Left forelimb (tissue), 1 donor: ENCODE data around the gene GRIN3A.
"Not testable (repeated sequence)": the region's sequence is repeated elsewhere in the genome, so short reads cannot be mapped to it uniquely, and the experiment has no call there.

ENCODE experiments used
- DNase-seq: peaks from one replicate; pipeline ENCODE4 v3.0.0-alpha.2; 2018; ENCODE audit warnings: low spot score

The GRIN3A gene

DNA sequence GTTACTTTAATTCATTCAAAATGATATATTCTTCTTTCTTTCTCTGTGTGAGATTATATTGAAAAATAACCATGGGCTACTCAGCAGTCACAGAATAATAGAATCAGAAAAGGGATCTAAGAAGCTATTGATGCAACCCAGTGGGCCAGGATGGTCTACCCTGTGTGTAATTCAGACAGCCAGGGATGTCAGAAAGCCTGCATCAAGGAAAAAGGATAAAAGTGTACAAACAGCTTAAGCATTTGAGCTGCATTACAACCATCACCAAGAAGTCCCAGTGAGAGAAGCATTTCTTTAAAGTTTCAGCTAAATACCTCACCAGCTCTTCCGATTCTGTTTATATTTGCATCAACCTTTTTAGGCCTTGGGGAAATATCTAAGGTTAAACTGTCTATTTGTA is 105.8 kb downstream of the GRIN3A start:
- no peak for DNase-seq

DNA sequence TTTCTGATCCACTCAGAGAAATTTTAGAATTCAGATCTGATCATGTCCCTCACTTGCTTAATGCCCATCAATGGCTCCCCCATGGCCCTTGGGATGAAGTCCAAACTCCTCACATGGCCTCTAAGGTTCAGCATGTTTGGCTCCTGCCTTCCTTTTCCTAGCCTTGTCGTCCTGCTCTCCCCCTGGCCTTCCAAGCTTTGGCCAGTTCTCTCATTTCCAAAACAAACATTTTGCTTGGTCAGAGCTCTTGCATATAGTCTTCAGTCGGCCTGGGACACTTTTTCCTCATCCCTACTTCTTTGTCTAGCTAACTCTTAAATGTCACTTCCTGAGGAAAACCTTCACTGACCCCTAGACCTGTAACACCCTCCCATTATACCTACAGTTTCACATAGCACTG is 106.6 kb downstream of the GRIN3A start:
- no peak for DNase-seq

DNA sequence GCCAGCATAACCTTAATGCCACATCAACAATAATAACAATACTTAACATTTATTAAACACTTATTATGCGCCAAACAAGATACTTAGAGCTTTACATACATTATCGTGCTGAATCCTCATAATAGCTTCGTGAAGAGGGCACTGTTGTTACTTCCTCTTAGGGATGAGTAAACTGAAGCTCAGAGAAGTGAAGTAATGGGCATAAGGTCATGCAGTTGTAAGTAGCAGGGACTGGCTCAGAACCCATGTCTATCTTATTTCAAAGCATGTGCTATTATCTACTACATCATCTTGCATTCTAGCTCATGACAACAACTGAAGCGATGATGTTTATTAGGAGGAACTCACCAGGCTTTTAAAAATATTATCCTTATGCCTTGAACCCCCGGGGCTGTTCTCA is 108.8 kb downstream of the GRIN3A start:
- DNase-seq = no peak

DNA sequence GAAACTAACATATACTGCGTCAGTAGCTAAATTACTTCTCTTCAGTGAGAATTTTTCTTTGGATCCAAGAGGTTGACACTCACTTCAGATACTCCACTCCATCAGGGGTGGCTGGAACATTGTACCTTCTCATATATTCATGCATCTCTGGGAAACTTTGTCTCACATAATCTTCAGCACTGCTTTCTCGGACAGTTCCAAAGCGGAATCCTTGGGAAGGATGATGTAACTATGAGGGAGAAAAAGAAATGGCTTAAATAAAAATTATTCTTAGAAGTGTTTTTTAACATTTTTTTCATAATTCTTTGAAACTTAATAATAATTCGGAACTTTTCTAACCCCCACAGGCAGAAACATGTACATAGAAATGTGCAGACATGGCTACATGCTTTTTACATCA is 110.3 kb downstream of the GRIN3A start:
- DNase-seq = no peak

DNA sequence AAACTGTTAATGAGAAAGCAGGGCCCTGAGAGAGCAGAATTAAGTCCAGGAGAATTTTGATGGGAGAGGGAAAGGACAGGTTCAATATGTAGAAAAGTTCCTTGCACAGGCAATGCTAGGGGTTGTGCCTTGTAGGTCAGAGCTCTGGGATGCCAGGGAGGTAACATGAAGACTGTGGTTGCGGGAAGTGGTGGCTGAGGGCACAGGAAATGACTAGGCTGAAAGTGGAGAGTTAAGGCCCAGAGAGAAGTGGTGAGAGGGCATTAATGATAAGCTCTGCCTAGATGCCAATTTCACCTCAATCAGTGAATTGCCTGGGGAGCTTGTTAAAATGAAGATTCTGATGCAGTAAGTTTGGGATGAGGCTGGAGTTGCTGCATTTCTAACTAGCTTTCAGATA is 112.2 kb downstream of the GRIN3A start:
- DNase-seq = no peak

DNA sequence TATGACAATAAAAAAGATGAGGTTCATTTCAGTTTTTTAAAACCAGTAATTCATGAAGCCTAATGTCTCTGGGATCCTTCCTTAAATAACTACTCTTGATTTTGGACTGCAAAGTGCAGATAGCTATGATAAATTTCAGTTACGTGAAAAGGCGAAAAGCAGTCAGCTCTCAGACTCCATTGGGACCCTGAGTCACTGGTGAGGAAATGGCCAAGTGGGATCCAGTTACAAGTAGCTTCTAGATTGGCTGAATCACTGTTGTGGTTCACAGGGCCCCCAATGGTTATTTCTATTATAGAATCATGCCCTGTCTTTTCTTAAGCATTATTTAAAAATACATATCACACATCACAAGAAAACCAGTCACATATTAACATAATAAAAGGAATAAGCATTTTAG is 112.6 kb downstream of the GRIN3A start:
- no peak for DNase-seq

DNA sequence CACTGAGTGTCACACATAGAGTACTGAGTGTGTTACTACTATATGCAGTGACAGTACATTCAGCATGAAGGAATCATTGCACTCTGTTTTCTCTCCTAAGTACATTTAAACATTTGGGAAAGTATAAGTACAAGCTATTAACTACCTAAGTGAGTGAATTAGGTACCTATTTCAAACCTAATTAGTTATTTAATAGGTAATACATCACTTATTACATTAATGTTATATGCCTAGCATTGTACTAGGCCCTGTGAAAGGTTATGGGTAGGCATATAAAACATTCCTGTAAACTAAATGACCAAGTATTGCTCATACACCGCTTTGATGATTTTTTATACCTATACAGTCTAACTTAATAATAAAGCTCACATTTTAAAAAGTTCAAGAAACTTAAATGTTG is 118.0 kb downstream of the GRIN3A start:
- DNase-seq = no peak

DNA sequence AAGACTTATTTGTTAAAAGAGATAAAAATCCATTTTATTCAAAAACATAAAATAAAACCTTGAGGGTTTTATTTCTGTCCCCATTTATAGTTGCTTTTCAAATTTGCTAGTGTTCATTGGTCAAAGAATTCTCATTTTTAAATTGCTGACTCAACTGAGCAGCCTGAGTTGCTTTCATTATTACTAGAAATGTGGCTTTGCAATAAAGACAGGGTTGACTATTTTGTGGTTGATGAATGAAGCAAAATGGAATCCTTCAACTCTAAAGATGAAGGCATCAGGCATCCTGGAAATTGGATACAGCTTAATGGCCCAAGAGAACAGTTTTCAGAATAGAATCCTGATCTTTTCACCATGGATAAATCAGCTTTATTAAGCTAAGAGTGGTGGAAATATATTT is 119.7 kb downstream of the GRIN3A start:
- DNase-seq = no peak

DNA sequence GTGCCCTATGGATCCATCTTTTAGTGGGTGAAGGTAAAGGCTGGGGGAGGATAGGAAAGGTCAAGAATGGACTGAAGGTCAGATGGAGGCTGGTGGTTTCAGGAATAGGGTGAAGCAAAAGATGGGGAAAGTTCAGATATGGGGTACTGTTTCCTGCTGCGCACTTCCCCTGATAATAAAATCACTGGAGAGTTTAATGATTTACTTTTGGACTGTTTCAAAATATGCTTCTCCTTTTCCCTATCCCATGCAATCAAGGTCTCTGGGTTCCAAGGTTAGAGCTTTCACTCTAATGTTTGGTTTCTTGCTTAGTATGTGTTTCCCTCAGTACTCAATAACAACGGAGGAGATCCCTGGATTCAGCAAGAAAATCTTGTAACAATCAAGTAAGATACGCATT is 132.9 kb downstream of the GRIN3A start:
- DNase-seq = no peak

DNA sequence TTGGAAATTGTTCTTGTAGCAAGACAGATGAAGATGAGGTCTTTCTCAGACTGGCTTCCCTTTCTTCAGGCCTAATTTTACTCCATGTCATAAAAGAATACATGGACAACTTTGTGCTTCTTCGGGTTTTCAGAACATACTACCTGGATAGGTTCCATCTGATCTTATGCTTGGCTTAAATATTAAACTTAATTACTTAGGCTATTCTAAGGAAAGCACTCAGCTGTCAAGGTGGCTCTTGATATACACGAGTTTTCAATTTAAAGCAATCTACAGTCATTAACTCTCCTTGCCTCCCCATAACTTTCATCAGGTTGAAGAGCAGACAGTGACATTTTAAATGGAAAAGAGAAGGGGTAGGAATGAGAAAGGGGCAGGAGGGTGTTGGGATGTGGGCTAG is 134.2 kb downstream of the GRIN3A start:
- no peak for DNase-seq

DNA sequence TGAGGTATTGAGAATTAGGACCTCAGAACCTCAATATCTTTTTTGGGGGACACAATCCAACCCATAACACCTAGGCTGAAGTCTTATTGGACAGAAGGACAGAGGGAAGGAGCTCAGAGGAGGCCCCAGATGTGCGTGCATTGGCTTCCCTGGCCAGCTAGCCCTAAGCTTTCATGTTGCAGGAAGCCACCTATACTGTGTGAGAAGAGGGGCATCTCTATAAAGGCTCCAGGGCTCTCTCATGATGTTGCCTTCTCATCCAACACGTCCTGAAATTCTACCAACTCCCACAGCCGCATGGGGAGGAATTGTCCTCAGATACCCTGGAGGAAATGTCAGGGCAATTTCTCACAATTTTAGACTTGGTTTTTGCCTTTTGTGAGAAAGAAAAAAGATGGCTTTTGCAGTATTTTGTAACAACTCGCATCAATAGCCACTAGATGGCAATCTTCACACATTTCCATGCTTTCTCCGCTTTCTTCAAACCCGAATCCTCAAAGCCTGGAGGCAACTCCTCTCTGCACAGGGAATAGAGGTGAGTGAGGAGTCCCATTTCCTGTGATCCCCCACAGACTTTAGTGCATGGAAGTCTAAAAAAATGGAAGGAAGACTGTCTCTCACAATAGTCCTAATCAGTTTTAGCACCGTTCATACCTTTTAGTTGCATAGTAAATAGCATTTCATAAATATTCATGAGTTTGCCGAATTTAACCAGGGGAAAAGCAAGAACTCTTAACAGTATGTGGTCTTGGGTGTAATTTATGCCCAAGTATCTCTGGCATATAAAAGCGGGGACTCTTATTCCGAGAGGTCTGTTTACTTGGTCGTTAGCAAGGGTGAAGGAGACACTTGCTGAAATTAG is 136.3 kb downstream of the GRIN3A start:
- DNase-seq = no peak

DNA sequence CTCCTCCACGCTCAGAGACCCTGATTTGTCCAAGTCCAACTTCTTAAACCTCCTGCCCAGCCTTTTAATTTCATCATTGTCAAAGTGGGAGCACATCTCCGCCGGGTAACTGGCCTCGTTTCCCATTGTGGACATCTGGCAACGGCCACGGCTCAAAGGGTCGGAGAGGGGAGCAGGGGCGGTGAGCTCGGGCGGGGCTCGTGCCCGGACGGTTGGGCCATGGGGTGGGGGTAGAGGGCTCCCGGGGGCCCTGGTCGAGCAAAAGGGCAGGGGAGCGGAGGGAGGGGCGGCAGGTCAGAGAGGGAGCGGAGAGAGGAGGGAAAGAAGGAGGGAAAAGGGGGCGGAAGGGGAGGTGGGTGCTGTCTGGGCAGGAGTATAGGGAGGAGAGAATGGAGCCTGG is 143.7 kb downstream of the GRIN3A start, which contains the start of gene PPP3R2:
Gene PPP3R2 (minus strand): TSS at position 174 of the 400 bp plus-strand sequence. CDS start 48 bp downstream, at position 126.
- no peak for DNase-seq

DNA sequence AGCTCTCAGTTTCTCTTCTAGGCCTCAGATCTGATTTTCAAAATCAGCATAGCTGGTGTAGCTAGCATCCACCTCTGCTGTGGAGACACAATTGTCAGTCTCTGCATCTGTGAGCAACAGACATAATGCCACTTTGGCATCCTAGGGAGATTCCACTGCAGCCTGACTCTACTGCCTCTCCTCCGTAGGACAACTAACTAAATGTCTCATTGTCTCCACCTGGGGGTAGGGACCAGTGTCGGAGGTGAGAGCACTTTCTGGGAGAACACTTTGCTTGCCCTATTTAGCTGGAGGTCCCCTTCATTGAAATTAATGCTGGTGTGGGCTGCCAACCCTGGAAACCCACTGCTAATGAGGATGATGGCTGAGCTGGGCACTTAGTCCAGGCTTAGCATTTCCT is 145.1 kb downstream of the GRIN3A start:
- no peak for DNase-seq

DNA sequence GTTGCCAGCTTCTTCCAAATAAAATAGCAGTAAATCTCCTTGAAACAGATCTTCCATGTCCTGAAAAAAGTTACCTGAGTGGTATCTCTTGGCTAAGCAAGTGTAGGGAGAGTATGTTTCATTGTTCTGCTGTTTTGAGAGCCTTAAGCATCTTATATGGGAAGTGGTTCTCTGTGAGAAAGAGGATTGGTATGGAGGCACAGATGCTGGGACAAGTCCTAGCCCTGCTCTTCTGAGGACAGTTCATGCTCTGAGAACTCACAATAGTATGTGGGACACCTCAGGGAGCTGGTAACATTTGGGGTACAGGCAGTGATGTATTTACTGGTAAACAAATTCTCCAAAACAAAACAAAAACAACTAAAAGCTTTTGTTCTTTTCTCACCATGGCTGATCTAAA is 145.7 kb downstream of the GRIN3A start:
- no peak for DNase-seq

DNA sequence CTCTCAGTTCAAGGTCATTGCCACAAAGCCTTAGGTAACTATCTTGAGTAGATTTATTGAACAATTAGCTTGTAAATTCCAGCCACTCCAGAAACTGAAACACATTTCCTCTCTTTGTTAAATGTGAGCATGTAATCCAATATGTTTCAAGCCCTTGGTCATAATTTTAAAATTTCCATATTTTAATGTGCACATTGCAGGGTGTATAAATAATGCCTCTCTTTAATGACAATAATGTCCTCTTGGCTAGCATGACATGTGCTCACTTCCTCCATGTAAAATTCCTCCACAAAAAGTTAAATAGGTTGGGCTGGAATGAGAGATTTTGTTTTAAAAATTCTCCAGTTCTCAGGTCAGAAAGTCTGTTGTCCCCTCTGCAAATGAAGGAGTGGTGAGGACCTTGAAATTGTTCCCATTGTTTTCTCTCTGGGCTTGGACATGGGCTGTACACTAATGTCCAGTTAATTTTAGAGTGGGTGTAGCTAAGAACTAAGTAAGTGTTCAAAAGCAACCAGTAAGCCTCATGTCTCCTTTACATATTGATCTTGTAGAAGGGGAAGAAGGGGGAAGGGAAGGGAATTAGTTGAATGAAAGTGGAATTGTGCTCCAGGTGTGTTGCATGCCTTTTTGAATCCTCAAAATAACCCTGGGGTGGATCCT is 146.5 kb downstream of the GRIN3A start:
- no peak for DNase-seq

DNA sequence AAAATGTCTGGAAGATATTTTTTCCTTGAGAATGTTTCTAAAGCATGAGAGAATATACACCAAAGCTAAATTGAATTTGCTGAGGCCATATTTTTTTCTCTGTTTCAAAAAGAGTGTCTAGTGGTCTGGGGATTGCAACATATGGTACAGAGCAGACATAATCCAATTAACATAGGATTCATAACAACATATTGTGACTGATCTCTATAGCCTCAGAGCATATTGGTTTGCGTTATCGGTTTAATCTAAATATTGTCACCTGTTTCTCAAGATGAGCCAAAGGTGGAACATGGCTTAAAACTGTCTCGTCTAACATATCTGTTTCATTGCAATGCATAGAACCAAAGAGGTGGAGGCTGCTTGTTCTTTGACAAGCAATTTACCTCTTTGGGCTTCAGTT is 147.5 kb downstream of the GRIN3A start:
- no peak for DNase-seq

DNA sequence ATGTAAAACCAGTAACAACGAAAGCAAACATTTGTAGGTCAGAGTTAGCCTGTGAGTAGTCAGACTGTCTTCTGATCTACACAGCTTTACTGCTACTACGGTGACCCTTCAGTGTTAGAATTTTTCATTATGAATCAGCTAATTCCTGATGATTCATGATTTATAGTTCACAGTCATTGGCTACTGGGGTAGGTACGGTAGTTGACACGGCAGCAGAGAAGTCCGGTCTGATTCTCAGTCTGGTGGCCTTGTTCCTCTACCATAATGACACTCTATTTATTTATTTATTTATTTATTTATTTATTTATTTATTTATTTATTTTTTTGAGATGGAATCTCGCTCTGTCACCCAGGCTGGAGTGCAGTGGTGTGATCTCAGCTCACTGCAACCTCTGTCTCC is 148.4 kb downstream of the GRIN3A start:
- DNase-seq = not testable (repeated sequence)

DNA sequence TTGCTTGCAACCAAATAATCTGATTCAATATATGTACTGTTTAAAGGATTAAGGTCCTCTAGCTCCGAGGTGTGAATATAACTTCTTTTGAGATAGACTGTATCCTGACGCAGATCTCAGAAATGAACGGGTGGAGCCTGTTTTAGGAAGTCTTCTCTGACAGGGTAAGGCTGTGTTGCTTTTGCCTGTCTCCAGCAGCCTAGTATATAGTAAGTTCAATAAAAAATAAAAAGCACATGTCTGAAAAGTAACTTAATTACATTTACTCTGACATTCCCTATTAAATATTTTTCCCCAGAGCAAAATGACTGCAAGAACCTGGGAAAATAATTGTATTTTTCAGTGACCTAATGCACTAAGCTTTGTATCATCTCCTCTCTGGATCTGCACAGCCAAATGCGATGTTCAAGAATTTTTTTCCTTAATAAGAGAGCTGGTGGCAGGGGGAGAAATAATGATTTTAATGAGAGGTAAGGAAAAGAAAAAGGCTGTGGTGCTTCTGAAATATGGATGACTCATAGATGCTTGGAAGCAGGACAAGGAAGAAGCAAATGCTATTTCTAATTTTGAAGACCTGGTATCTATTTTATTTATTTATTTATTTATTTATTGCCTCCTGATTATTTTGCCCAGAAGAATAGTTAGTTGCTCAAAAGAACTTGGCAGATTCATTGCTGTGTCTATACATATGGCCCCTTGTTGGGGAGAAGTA is 151.0 kb downstream of the GRIN3A start:
- DNase-seq = no peak

DNA sequence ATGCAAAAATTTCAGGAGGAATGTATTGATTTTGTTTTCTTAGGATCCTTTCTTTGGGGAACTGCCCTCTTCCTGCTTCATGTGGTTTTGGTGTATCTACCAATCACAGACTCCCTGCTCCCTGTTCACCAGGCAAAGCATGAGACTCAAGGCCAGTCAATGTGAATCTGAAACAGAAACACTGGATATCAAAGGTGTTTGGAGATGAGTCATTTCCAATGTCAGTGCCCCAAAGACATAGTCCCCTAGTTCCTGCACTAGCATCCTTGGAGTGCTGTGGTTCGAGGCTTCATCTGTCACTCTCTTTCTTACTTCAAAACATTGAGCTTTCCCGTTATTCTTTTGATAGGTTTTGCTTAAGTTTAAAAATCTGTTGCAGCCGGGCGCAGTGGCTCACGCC is 151.8 kb downstream of the GRIN3A start:
- no peak for DNase-seq

DNA sequence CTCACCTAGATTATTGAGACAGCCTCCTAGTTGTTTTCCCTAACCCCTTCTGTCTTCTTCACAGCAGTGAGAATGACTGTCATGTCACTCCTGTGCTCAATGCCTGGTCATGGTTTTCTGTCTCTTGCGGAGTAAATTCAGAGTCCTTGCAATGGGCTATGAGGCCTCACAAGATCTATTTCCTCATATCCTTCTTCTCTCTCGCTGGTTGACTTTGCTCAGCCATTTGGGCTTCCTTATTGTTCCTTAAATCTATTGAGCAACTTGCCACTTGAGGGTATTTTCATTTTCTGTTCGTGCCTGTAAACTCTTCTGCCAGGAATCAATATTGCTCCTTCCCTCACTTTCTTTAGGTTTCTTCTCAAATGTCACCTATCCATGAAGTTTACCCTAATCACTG is 152.7 kb downstream of the GRIN3A start:
- DNase-seq = no peak

DNA sequence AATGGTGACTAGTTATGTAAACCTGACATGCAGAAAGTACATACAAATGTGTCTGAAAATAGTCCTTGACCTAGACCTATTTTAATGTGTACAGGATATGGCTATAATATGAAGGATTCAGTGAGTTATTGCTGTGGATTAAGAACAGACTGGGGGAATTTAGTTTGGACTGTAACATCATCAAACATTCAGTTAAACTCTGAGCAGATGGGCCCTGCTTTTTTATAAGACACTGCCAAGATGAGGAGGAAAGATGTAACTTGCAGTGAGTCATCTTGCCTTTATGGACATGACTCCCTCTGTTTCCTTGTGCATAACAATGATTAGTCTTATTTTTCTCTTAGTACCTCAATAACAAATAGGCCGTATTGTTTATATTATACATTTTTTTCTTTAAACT is 155.9 kb downstream of the GRIN3A start:
- DNase-seq = no peak

DNA sequence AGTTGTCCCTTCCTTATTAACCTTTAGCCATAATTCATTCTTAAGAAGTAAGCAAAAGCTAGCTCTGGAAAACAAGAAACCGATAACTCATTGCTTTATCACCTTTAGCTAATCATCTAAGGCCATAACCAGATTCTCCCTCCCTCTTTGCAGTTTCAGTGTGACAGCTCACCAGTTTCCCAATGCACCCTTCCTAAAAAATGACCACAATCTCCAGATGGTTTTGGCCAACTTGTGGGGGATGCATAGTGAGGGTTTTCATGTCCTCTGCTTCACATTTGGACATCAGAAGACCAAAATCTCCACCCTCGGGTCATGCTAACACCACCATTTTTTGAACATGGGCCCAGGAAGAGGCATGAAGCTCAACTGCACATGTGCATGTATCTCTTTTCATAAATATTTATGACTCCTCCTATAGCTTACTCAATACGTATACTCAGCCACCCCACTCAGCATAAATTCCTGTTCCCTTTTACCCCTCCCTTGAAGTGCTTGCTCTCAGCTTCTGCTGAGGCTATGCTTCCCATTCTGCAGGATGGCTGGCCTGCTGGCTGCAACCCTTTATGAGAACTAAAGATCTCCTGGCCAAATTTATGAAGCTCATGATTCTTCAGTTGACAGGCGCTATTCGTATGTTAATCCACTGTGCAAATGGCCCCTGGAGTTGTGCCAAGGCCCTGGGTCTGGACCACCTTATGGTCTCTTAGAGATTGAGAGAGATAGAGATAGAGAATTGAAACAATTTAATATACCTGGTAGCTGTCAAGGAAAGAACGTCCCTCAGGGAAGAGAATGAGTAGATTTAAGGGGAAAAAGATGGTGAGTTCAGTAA is 158.5 kb downstream of the GRIN3A start:
- no peak for DNase-seq
